ENCODE data around the gene C1QTNF9B.

- TF ChIP-seq, protein P1, sequence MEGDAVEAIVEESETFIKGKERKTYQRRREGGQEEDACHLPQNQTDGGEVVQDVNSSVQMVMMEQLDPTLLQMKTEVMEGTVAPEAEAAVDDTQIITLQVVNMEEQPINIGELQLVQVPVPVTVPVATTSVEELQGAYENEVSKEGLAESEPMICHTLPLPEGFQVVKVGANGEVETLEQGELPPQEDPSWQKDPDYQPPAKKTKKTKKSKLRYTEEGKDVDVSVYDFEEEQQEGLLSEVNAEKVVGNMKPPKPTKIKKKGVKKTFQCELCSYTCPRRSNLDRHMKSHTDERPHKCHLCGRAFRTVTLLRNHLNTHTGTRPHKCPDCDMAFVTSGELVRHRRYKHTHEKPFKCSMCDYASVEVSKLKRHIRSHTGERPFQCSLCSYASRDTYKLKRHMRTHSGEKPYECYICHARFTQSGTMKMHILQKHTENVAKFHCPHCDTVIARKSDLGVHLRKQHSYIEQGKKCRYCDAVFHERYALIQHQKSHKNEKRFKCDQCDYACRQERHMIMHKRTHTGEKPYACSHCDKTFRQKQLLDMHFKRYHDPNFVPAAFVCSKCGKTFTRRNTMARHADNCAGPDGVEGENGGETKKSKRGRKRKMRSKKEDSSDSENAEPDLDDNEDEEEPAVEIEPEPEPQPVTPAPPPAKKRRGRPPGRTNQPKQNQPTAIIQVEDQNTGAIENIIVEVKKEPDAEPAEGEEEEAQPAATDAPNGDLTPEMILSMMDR (conservative IDR thresholded peaks at IDR 0.05), result no peak
- TF ChIP-seq EZH2 (IDR thresholded peaks at IDR 0.05; ENCODE audit: low read depth), result no peak
Observed at GRCh38 chr13:23922005-23922932, 25.0 kb upstream of the C1QTNF9B start.

All from PC-9 (cell line).